Karpas-422 (cell line): ENCODE data around the gene VPS8. TPM values are rescaled to one million over a fixed set of nuclear protein-coding genes. Genes with fewer than 3 reads are reported as not detected.

Experiments
- DNase-seq: peaks from one replicate; pipeline ENCODE4 v3.0.0-alpha.2; 2015
- H2AFZ ChIP-seq: fragments of 200-600 bp; sonication (generic); 2 replicates; pipeline ENCODE4 v1.6.1; 2014; ENCODE audit warnings: antibody characterized with exemption, low read length, mixed read lengths
- H3K27ac ChIP-seq: fragments of 200-600 bp; sonication (generic); 2 replicates; pipeline ENCODE4 v1.5.1; 2014; ENCODE audit warnings: mild to moderate bottlenecking, low read length, moderate library complexity
- H3K27me3 ChIP-seq: fragments of 200-600 bp; sonication (generic); 2 replicates; pipeline ENCODE4 v1.6.1; 2014; ENCODE audit warnings: low read length, mixed read lengths
- H3K36me3 ChIP-seq: fragments of 200-600 bp; sonication (generic); 2 replicates; pipeline ENCODE4 v1.6.1; 2014; ENCODE audit warnings: low read length, mixed read lengths; ENCODE audit not compliant: insufficient read depth
- H3K4me1 ChIP-seq: fragments of 200-600 bp; sonication (generic); 2 replicates; pipeline ENCODE4 v1.6.1; 2014; ENCODE audit warnings: mild to moderate bottlenecking, low read length, mixed read lengths
- H3K4me2 ChIP-seq: fragments of 200-600 bp; sonication (generic); 2 replicates; pipeline ENCODE4 v1.6.1; 2014; ENCODE audit warnings: low read length, low read depth, mild to moderate bottlenecking; ENCODE audit not compliant: poor library complexity, severe bottlenecking
- H3K4me3 ChIP-seq: fragments of 200-600 bp; sonication (generic); 2 replicates; pipeline ENCODE4 v1.5.1; 2014; ENCODE audit warnings: mild to moderate bottlenecking, antibody characterized with exemption, low read length, mixed read lengths
- H3K79me2 ChIP-seq: fragments of 200-600 bp; sonication (generic); 2 replicates; pipeline ENCODE4 v1.6.1; 2014; ENCODE audit warnings: mild to moderate bottlenecking, low read length, mixed read lengths
- H3K9ac ChIP-seq: fragments of 200-600 bp; sonication (generic); 2 replicates; pipeline ENCODE4 v1.6.0; 2014; ENCODE audit warnings: low read length
- H3K9me2 ChIP-seq: fragments of 200-600 bp; sonication (generic), shearing (Covaris generic); replicated peaks from 2 replicates; pipeline ENCODE4 v1.6.0; 2014; ENCODE audit warnings: mild to moderate bottlenecking, low read length, moderate library complexity; ENCODE audit not compliant: insufficient read depth
- H3K9me3 ChIP-seq: fragments of 300-700, 200-600 bp; sonication (generic); 2 replicates; pipeline ENCODE4 v1.6.1; 2014; ENCODE audit warnings: low read length, mixed read lengths
- H4K20me1 ChIP-seq: fragments of 200-600 bp; sonication (generic); 2 replicates; pipeline ENCODE4 v1.6.1; 2014; ENCODE audit warnings: mild to moderate bottlenecking, antibody characterized with exemption, low read length, low read depth; ENCODE audit not compliant: insufficient read depth
- total RNA-seq: library from RNA; depleted of rRNA; stranded (reverse); fragments of >200 nt; shearing (Covaris generic); gene quantifications from 2 replicates; pipeline ENCODE4 v1.2.3, GENCODE V29; 2014; ENCODE audit warnings: low replicate concordance

VPS8 gene
- total RNA-seq, 1 experiment from 2014 or later = 168 TPM

GRCh38 chr3:184769382-184770170 lies 42.4 kb upstream of the VPS8 start:
- no peak overlapping the region for H3K4me3 ChIP-seq
- no peaks in the 10 kb centered on the region for H3K36me3 ChIP-seq
- H3K9me2 ChIP-seq = no peaks in the 10 kb centered on the region
- H3K9ac ChIP-seq = no peak overlapping the region
- H3K4me1 ChIP-seq = peaks cover 27% of the 10 kb centered on the region
- no peak overlapping the region for H3K4me2 ChIP-seq
- H2AFZ ChIP-seq = no peak overlapping the region
- H3K27ac ChIP-seq = no peak overlapping the region
- H4K20me1 ChIP-seq = no peaks in the 10 kb centered on the region
- no peaks in the 10 kb centered on the region for H3K9me3 ChIP-seq
- DNase-seq = no peak
- no peaks in the 10 kb centered on the region for H3K79me2 ChIP-seq
- no peaks in the 10 kb centered on the region for H3K27me3 ChIP-seq

GRCh38 chr3:184770541-184770940 lies 41.4 kb upstream of the VPS8 start:
- Histone ChIP-seq H3K4me3 (no peak overlapping the region), H3K79me2 (no peaks in the 10 kb centered on the region), H3K36me3 (no peaks in the 10 kb centered on the region), H3K9ac (no peak overlapping the region), H4K20me1 (no peaks in the 10 kb centered on the region), H3K4me1 (peaks cover 19% of the 10 kb centered on the region), H3K27me3 (no peaks in the 10 kb centered on the region), H3K27ac (no peak overlapping the region), H2AFZ (no peak overlapping the region), H3K4me2 (no peak overlapping the region), H3K9me2 (no peaks in the 10 kb centered on the region), H3K9me3 (no peaks in the 10 kb centered on the region)
- DNase-seq = no peak

GRCh38 chr3:184771301-184772127 lies 40.5 kb upstream of the VPS8 start:
- no peak overlapping the region for H2AFZ ChIP-seq
- H3K36me3 ChIP-seq = no peaks in the 10 kb centered on the region
- H3K4me3 ChIP-seq = no peak overlapping the region
- H3K9me2 ChIP-seq = no peaks in the 10 kb centered on the region
- no peaks in the 10 kb centered on the region for H3K79me2 ChIP-seq
- no peaks in the 10 kb centered on the region for H3K9me3 ChIP-seq
- no peaks in the 10 kb centered on the region for H4K20me1 ChIP-seq
- no peak for DNase-seq
- peaks cover 19% of the 10 kb centered on the region for H3K4me1 ChIP-seq
- H3K4me2 ChIP-seq = no peak overlapping the region
- H3K27me3 ChIP-seq = no peaks in the 10 kb centered on the region
- H3K27ac ChIP-seq = no peak overlapping the region
- H3K9ac ChIP-seq = no peak overlapping the region

- Histone ChIP-seq H3K4me2 (no peak overlapping the region), H3K79me2 (no peaks in the 10 kb centered on the region), H3K36me3 (no peaks in the 10 kb centered on the region), H2AFZ (no peak overlapping the region), H3K9me2 (no peaks in the 10 kb centered on the region), H3K27ac (no peak overlapping the region), H3K4me3 (no peak overlapping the region), H4K20me1 (no peaks in the 10 kb centered on the region), H3K9me3 (no peaks in the 10 kb centered on the region), H3K9ac (no peak overlapping the region), H3K27me3 (no peaks in the 10 kb centered on the region), H3K4me1 (peaks cover 23% of the 10 kb centered on the region)
- DNase-seq = no peak
Measured at GRCh38 chr3:184772667-184773272, 39.2 kb upstream of the VPS8 start.

GRCh38 chr3:184773283-184774186 lies 38.4 kb upstream of the VPS8 start:
- Histone ChIP-seq H3K27ac (no peak overlapping the region), H3K36me3 (no peaks in the 10 kb centered on the region), H3K9ac (no peak overlapping the region), H2AFZ (no peak overlapping the region), H3K27me3 (no peaks in the 10 kb centered on the region), H3K9me3 (no peaks in the 10 kb centered on the region), H3K4me2 (no peak overlapping the region), H3K79me2 (no peaks in the 10 kb centered on the region), H3K4me3 (no peak overlapping the region), H4K20me1 (no peaks in the 10 kb centered on the region), H3K4me1 (peaks cover 26% of the 10 kb centered on the region), H3K9me2 (no peaks in the 10 kb centered on the region)
- DNase-seq = no peak

- H3K4me3 ChIP-seq = no peak overlapping the region
- H4K20me1 ChIP-seq = no peaks in the 10 kb centered on the region
- H3K27me3 ChIP-seq = no peaks in the 10 kb centered on the region
- no peaks in the 10 kb centered on the region for H3K9me2 ChIP-seq
- no peak overlapping the region for H3K4me2 ChIP-seq
- no peak overlapping the region for H3K27ac ChIP-seq
- peaks cover 36% of the 10 kb centered on the region for H3K4me1 ChIP-seq
- no peaks in the 10 kb centered on the region for H3K79me2 ChIP-seq
- H3K9ac ChIP-seq = no peak overlapping the region
- H3K36me3 ChIP-seq = no peaks in the 10 kb centered on the region
- no peaks in the 10 kb centered on the region for H3K9me3 ChIP-seq
- no peak for DNase-seq
- no peak overlapping the region for H2AFZ ChIP-seq
Measured at GRCh38 chr3:184776916-184777315, 35.0 kb upstream of the VPS8 start.

GRCh38 chr3:184777566-184778356 lies 34.2 kb upstream of the VPS8 start:
- Histone ChIP-seq H3K79me2 (no peaks in the 10 kb centered on the region), H3K4me3 (no peak overlapping the region), H4K20me1 (no peaks in the 10 kb centered on the region), H3K4me1 (peaks cover 42% of the 10 kb centered on the region), H3K4me2 (no peak overlapping the region), H2AFZ (no peak overlapping the region), H3K9me3 (no peaks in the 10 kb centered on the region), H3K36me3 (no peaks in the 10 kb centered on the region), H3K27me3 (no peaks in the 10 kb centered on the region), H3K27ac (no peak overlapping the region), H3K9me2 (no peaks in the 10 kb centered on the region), H3K9ac (peak overlapping the region; percentile 16; the same call in 1 of the 2 replicates)
- DNase-seq = peak; percentile 98
